Sigmoid colon (tissue), 4 donors: ENCODE results near the gene PTPRT.

Experiments used
- CTCF ChIP-seq, 4 experiments: fragments of 450-650 bp in 3 of 4; fragments of 200-600 bp in 1 of 4; IDR thresholded peaks; one replicate each; pipeline ENCODE4 v1.5.1; 2016 to 2019; ENCODE audit warnings: antibody characterized with exemption in 4 of 4, mild to moderate bottlenecking in 3 of 4, moderate library complexity in 2 of 4
- EP300 ChIP-seq, 4 donors: sonication (generic); formaldehyde crosslinking; IDR thresholded peaks; one replicate each; pipeline ENCODE4 v1.6.1; 2017; ENCODE audit warnings: antibody characterized with exemption in 4 of 4
- POLR2A ChIP-seq, 2 donors: fragments of 450-650 bp; IDR thresholded peaks; one replicate each; pipeline ENCODE4 v1.6.1; 2016; ENCODE audit warnings: antibody characterized with exemption in 2 of 2, mild to moderate bottlenecking in 2 of 2, moderate library complexity in 2 of 2
- POLR2AphosphoS5 ChIP-seq, 4 donors: sonication (generic); formaldehyde crosslinking; IDR thresholded peaks; one replicate each; pipeline ENCODE4 v1.6.1; 2017; ENCODE audit warnings: antibody characterized with exemption in 4 of 4

GRCh38 chr20:42429761-42430458 lies 759.8 kb downstream of the PTPRT start:
- TF ChIP-seq CTCF (IDR thresholded peaks at IDR 0.05) (no peak), EP300 (IDR thresholded peaks at IDR 0.05) (no peak), POLR2A (IDR thresholded peaks at IDR 0.05) (no peak), POLR2AphosphoS5 (IDR thresholded peaks at IDR 0.05) (no peak)
